GM23338 (cell line): ENCODE measurements around the gene PPP1R9A. TPM values are rescaled to one million over a fixed set of nuclear protein-coding genes. Genes with fewer than 3 reads are reported as not detected.

Experiments
- ATAC-seq: fragments of 200-7000 bp; cut with Tn5 transposase; 3 replicates; pipeline ENCODE4 v1.9.1; 2020
- DNase-seq: peaks from one replicate; pipeline ENCODE4 v3.0.0-alpha.2; 2015; ENCODE audit warnings: low spot score
- H2AFZ ChIP-seq: fragments of 200-600 bp; sonication (generic); 2 replicates; pipeline ENCODE4 v1.8.0; 2016; ENCODE audit warnings: antibody characterized with exemption, mild to moderate bottlenecking, moderate library complexity
- H3F3A ChIP-seq: fragments of 200-600 bp; sonication (generic); replicated peaks from 2 replicates; pipeline ENCODE4 v1.8.0; 2017; ENCODE audit warnings: antibody characterized with exemption, mixed run types, low read depth
- H3K27ac ChIP-seq: fragments of 200-600 bp; sonication (generic); 2 replicates; pipeline ENCODE4 v1.6.1; 2016; ENCODE audit warnings: low read depth
- H3K27me3 ChIP-seq: fragments of 200-600 bp; sonication (generic); 2 replicates; pipeline ENCODE4 v1.8.0; 2016; ENCODE audit warnings: mild to moderate bottlenecking, mixed run types, moderate library complexity; ENCODE audit not compliant: insufficient read depth
- H3K36me3 ChIP-seq: fragments of 200-600 bp; sonication (generic); 2 replicates; pipeline ENCODE4 v1.8.0; 2016; ENCODE audit warnings: mild to moderate bottlenecking; ENCODE audit not compliant: insufficient read depth
- H3K4me1 ChIP-seq: fragments of 200-600 bp; sonication (generic); 2 replicates; pipeline ENCODE4 v1.8.0; 2016; ENCODE audit warnings: mild to moderate bottlenecking, moderate library complexity; ENCODE audit not compliant: insufficient read depth
- H3K4me2 ChIP-seq: fragments of 200-600 bp; sonication (generic); 2 replicates; pipeline ENCODE4 v1.7.1; 2017; ENCODE audit warnings: mixed run types
- H3K4me3 ChIP-seq: fragments of 200-600 bp; sonication (generic); 2 replicates; pipeline ENCODE4 v1.6.1; 2016; ENCODE audit warnings: mixed run types
- H3K79me2 ChIP-seq: fragments of 200-600 bp; sonication (generic); replicated peaks from 2 replicates; pipeline ENCODE4 v1.8.0; 2017; ENCODE audit warnings: mild to moderate bottlenecking; ENCODE audit not compliant: insufficient read depth
- H3K9me2 ChIP-seq: fragments of 200-600 bp; sonication (generic); 2 replicates; pipeline ENCODE4 v1.8.0; 2017; ENCODE audit not compliant: insufficient read depth
- H4K20me1 ChIP-seq: fragments of 200-600 bp; sonication (generic); replicated peaks from 2 replicates; pipeline ENCODE4 v1.8.0; 2017; ENCODE audit warnings: mild to moderate bottlenecking; ENCODE audit not compliant: insufficient read depth
- H3K27ac Mint-ChIP-seq: 2 replicates; pipeline ENCODE4 v1.8.0; 2020; ENCODE audit warnings: inconsistent platforms, mild to moderate bottlenecking, moderate library complexity, mixed read lengths
- H3K27me3 Mint-ChIP-seq: 3 replicates; pipeline ENCODE4 v1.8.0; 2022; ENCODE audit warnings: low read depth, mild to moderate bottlenecking, moderate library complexity, mixed read lengths, inconsistent platforms; ENCODE audit not compliant: insufficient read depth, poor library complexity
- H3K36me3 Mint-ChIP-seq: 3 replicates; pipeline ENCODE4 v1.8.0; 2021; ENCODE audit warnings: low read depth, mild to moderate bottlenecking, inconsistent platforms, moderate library complexity, mixed read lengths
- H3K4me1 Mint-ChIP-seq: 3 replicates; pipeline ENCODE4 v1.8.0; 2020; ENCODE audit warnings: mild to moderate bottlenecking, inconsistent platforms, mixed read lengths
- H3K4me3 Mint-ChIP-seq: 3 replicates; pipeline ENCODE4 v1.8.0; 2021; ENCODE audit warnings: moderate library complexity, mild to moderate bottlenecking, inconsistent platforms, mixed read lengths
- H3K9me3 Mint-ChIP-seq: 3 replicates; pipeline ENCODE4 v1.8.0; 2020; ENCODE audit warnings: moderate library complexity, mild to moderate bottlenecking, inconsistent platforms, mixed read lengths
- CREB1 ChIP-seq: fragments of 250-450 bp; sonication (Bioruptor Pico); IDR thresholded peaks from 2 replicates; pipeline ENCODE4 v1.5.0; 2020; ENCODE audit warnings: low read depth, mild to moderate bottlenecking, moderate library complexity
- EZH2 ChIP-seq: fragments of 200-600 bp; sonication (generic); IDR thresholded peaks from one replicate; pipeline ENCODE4 v1.8.0; 2017; ENCODE audit warnings: antibody characterized with exemption, mild to moderate bottlenecking, low read depth; ENCODE audit not compliant: unreplicated experiment
- EZH2phosphoT487 ChIP-seq: fragments of 200-600 bp; sonication (generic); IDR thresholded peaks from one replicate; pipeline ENCODE4 v1.8.1; 2018; ENCODE audit warnings: antibody characterized with exemption; ENCODE audit not compliant: unreplicated experiment
- JUNB ChIP-seq: IDR thresholded peaks from one replicate; pipeline ENCODE4 v1.6.1; 2016; ENCODE audit warnings: antibody characterized with exemption; ENCODE audit not compliant: unreplicated experiment
- NANOG ChIP-seq: IDR thresholded peaks from 2 replicates; pipeline ENCODE4 v1.6.1; 2016; ENCODE audit warnings: antibody characterized with exemption, borderline replicate concordance
- POLR2AphosphoS5 ChIP-seq: IDR thresholded peaks from 2 replicates; pipeline ENCODE4 v1.6.1; 2016; ENCODE audit warnings: antibody characterized with exemption, low read depth
- STAT1 ChIP-seq: IDR thresholded peaks from one replicate; pipeline ENCODE4 v1.6.1; 2016; ENCODE audit warnings: antibody characterized with exemption; ENCODE audit not compliant: unreplicated experiment
- ZNF114 ChIP-seq: fragments of 250-450 bp; sonication (Bioruptor Pico); IDR thresholded peaks from 2 replicates; pipeline ENCODE4 v1.5.0; 2020; ENCODE audit warnings: mild to moderate bottlenecking, moderate library complexity
- ZNF331 ChIP-seq: fragments of 250-450 bp; sonication (Bioruptor Pico); IDR thresholded peaks from 2 replicates; pipeline ENCODE4 v1.5.0; 2020; ENCODE audit warnings: low read depth, mild to moderate bottlenecking, moderate library complexity
- ZNF462 ChIP-seq: fragments of 250-450 bp; sonication (Bioruptor Pico); IDR thresholded peaks from 2 replicates; pipeline ENCODE4 v1.5.0; 2020; ENCODE audit warnings: mild to moderate bottlenecking, moderate library complexity
- polyA plus RNA-seq: library from polyadenylated mRNA; unstranded; fragments of >200 nt; fragmentation: Nextera tagmentation; extraction: Ambion mirVana; gene quantifications from 2 replicates; pipeline ENCODE4 v1.2.1, GENCODE V29; 2016
- total RNA-seq: library from RNA; depleted of rRNA; stranded (reverse); fragments of >200 nt; shearing (Covaris generic); gene quantifications from 2 replicates; pipeline ENCODE4 v1.2.3, GENCODE V29; 2014
- TF ChIP-seq, protein P1 (sequence below), 2 experiments: fragments of 200-600 bp in 1 of 2; sonication (generic) in 1 of 2; conservative IDR thresholded peaks; 2 replicates each; pipeline versions ENCODE4 v1.5.1 to v1.6.1; 2016 to 2017; ENCODE audit warnings: antibody characterized with exemption in 2 of 2, low read depth in 2 of 2, mild to moderate bottlenecking in 2 of 2, moderate library complexity in 1 of 2
- TF ChIP-seq, protein P2 (sequence below): IDR thresholded peaks from one replicate; pipeline ENCODE4 v1.6.1; 2018; ENCODE audit warnings: antibody characterized with exemption; ENCODE audit not compliant: unreplicated experiment
- TF ChIP-seq, protein P3 (sequence below): IDR thresholded peaks from 2 replicates; pipeline ENCODE4 v1.6.1; 2016; ENCODE audit warnings: antibody characterized with exemption

The PPP1R9A gene
- total and polyA plus RNA-seq, 2 experiments from 2014 or later, result 10.6 to 31.8 TPM

GRCh38 chr7:95316588-95316987 lies 409.2 kb downstream of the PPP1R9A start:
- Histone ChIP-seq H3K4me3 (no peak overlapping the region), H2AFZ (no peak overlapping the region), H3K4me1 (no peaks in the 10 kb centered on the region), H3K27ac (no peak overlapping the region), H3K36me3 (no peaks in the 10 kb centered on the region), H3K79me2 (no peaks in the 10 kb centered on the region), H3K9me2 (peaks cover 4% of the 10 kb centered on the region; the same call in 1 of the 2 replicates), H4K20me1 (no peaks in the 10 kb centered on the region), H3F3A (no peaks in the 10 kb centered on the region), H3K4me2 (no peak overlapping the region), H3K27me3 (no peaks in the 10 kb centered on the region)
- H3K27ac Mint-ChIP-seq, result no peak overlapping the region
- H3K27me3 Mint-ChIP-seq, result peaks cover 1% of the 10 kb centered on the region
- no peak overlapping the region for H3K4me3 Mint-ChIP-seq
- no peaks in the 10 kb centered on the region for H3K36me3 Mint-ChIP-seq
- peaks cover 2% of the 10 kb centered on the region; the same call in 2 of the 3 replicates for H3K4me1 Mint-ChIP-seq
- no peak for TF ChIP-seq ZNF462 (CRISPR knock-in tag)
- no peak for TF ChIP-seq JUNB
- TF ChIP-seq ZNF114 (CRISPR knock-in tag), result no peak
- TF ChIP-seq, protein P1, sequence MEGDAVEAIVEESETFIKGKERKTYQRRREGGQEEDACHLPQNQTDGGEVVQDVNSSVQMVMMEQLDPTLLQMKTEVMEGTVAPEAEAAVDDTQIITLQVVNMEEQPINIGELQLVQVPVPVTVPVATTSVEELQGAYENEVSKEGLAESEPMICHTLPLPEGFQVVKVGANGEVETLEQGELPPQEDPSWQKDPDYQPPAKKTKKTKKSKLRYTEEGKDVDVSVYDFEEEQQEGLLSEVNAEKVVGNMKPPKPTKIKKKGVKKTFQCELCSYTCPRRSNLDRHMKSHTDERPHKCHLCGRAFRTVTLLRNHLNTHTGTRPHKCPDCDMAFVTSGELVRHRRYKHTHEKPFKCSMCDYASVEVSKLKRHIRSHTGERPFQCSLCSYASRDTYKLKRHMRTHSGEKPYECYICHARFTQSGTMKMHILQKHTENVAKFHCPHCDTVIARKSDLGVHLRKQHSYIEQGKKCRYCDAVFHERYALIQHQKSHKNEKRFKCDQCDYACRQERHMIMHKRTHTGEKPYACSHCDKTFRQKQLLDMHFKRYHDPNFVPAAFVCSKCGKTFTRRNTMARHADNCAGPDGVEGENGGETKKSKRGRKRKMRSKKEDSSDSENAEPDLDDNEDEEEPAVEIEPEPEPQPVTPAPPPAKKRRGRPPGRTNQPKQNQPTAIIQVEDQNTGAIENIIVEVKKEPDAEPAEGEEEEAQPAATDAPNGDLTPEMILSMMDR (conservative IDR thresholded peaks at IDR 0.05; ENCODE audit: low read depth in 2 of 2), result no peak
- TF ChIP-seq STAT1, result no peak
- no peak for TF ChIP-seq EZH2phosphoT487
- no peak for TF ChIP-seq ZNF331 (CRISPR knock-in tag)
- no peak for TF ChIP-seq EZH2
- TF ChIP-seq NANOG, result no peak
- TF ChIP-seq, protein P2, sequence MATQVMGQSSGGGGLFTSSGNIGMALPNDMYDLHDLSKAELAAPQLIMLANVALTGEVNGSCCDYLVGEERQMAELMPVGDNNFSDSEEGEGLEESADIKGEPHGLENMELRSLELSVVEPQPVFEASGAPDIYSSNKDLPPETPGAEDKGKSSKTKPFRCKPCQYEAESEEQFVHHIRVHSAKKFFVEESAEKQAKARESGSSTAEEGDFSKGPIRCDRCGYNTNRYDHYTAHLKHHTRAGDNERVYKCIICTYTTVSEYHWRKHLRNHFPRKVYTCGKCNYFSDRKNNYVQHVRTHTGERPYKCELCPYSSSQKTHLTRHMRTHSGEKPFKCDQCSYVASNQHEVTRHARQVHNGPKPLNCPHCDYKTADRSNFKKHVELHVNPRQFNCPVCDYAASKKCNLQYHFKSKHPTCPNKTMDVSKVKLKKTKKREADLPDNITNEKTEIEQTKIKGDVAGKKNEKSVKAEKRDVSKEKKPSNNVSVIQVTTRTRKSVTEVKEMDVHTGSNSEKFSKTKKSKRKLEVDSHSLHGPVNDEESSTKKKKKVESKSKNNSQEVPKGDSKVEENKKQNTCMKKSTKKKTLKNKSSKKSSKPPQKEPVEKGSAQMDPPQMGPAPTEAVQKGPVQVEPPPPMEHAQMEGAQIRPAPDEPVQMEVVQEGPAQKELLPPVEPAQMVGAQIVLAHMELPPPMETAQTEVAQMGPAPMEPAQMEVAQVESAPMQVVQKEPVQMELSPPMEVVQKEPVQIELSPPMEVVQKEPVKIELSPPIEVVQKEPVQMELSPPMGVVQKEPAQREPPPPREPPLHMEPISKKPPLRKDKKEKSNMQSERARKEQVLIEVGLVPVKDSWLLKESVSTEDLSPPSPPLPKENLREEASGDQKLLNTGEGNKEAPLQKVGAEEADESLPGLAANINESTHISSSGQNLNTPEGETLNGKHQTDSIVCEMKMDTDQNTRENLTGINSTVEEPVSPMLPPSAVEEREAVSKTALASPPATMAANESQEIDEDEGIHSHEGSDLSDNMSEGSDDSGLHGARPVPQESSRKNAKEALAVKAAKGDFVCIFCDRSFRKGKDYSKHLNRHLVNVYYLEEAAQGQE, result no peak
- TF ChIP-seq, protein P3, sequence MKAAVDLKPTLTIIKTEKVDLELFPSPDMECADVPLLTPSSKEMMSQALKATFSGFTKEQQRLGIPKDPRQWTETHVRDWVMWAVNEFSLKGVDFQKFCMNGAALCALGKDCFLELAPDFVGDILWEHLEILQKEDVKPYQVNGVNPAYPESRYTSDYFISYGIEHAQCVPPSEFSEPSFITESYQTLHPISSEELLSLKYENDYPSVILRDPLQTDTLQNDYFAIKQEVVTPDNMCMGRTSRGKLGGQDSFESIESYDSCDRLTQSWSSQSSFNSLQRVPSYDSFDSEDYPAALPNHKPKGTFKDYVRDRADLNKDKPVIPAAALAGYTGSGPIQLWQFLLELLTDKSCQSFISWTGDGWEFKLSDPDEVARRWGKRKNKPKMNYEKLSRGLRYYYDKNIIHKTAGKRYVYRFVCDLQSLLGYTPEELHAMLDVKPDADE, result no peak
- TF ChIP-seq POLR2AphosphoS5, result no peak
- no peak for TF ChIP-seq CREB1 (CRISPR knock-in tag)
- no peak for DNase-seq
- no peaks in the 10 kb centered on the region for H3K9me3 Mint-ChIP-seq
- ATAC-seq, result no peak
